Measurements from ENCODE around the gene PSPH. TPM values are rescaled to one million over a fixed set of nuclear protein-coding genes. Genes with fewer than 3 reads are reported as not detected.

The PSPH gene
- total RNA-seq, 1 experiment from 2014 or later: 103 TPM

Other genes with a start within 250 kb of the PSPH start
- gene SEPTIN14, start 188.7 kb downstream of the PSPH start, total RNA-seq (2021): not detected in 2 replicates
- 2.3 and 3.5 TPM in 2 replicates for gene ZNF713, start 164.0 kb downstream of the PSPH start, total RNA-seq (2021)
- gene MRPS17, start 99.6 kb downstream of the PSPH start, total RNA-seq (2021): 38.2 and 39.6 TPM in 2 replicates
- 96.1 and 97.5 TPM in 2 replicates for gene NIPSNAP2, start 86.9 kb downstream of the PSPH start, total RNA-seq (2021)
- gene CCT6A, start 321 bp upstream of the PSPH start, total RNA-seq (2021): 308 and 323 TPM in 2 replicates
- gene SUMF2, start 12.8 kb upstream of the PSPH start, total RNA-seq (2021): 256 and 305 TPM in 2 replicates
- 2.7 and 3.9 TPM in 2 replicates for gene PHKG1, start 41.5 kb upstream of the PSPH start, total RNA-seq (2021)
- gene CHCHD2, start 55.0 kb upstream of the PSPH start, total RNA-seq (2021): 978 and 1,041 TPM in 2 replicates
- not detected in 2 replicates for gene NUPR2, start 65.0 kb upstream of the PSPH start, total RNA-seq (2021)